Osteoblast (primary cell): ENCODE measurements around the gene CAMK2B. TPM values are rescaled to one million over a fixed set of nuclear protein-coding genes. Genes with fewer than 3 reads are reported as not detected.

Experiments used
- DNase-seq: peaks from one replicate; pipeline ENCODE4 v3.0.0; 2011; ENCODE audit warnings: low spot score, mixed read lengths; ENCODE audit not compliant: insufficient read length; ENCODE audit errors: missing footprints
- H2AFZ ChIP-seq: 2 replicates; pipeline ENCODE4 v1.6.0; 2011; ENCODE audit warnings: mild to moderate bottlenecking, low read length
- H3K27ac ChIP-seq: 2 replicates; pipeline ENCODE4 v1.5.1; 2011; ENCODE audit warnings: mild to moderate bottlenecking, low read depth, low read length, moderate library complexity
- H3K27me3 ChIP-seq: 2 replicates; pipeline ENCODE4 v1.6.0; 2012; ENCODE audit warnings: mild to moderate bottlenecking, control low read depth, inconsistent platforms, low read length, moderate library complexity; ENCODE audit not compliant: insufficient read depth
- H3K36me3 ChIP-seq: 2 replicates; pipeline ENCODE4 v1.5.1; 2011; ENCODE audit warnings: mild to moderate bottlenecking, low read length, control low read depth, moderate library complexity; ENCODE audit not compliant: insufficient read depth
- H3K4me1 ChIP-seq: 2 replicates; pipeline ENCODE4 v1.5.1; 2011; ENCODE audit warnings: mild to moderate bottlenecking, low read length, control low read depth, moderate library complexity; ENCODE audit not compliant: insufficient read depth
- H3K4me2 ChIP-seq: 2 replicates; pipeline ENCODE4 v1.6.0; 2011; ENCODE audit warnings: mild to moderate bottlenecking, low read length; ENCODE audit not compliant: insufficient read depth
- H3K4me3 ChIP-seq: fragments of 200-600 bp; sonication (generic); 3 replicates; pipeline ENCODE4 v1.5.1; 2012; ENCODE audit warnings: mild to moderate bottlenecking, low read length, inconsistent platforms; ENCODE audit not compliant: insufficient read depth
- H3K79me2 ChIP-seq: 2 replicates; pipeline ENCODE4 v1.6.0; 2012; ENCODE audit warnings: mild to moderate bottlenecking, low read length, control low read depth, inconsistent platforms; ENCODE audit not compliant: insufficient read depth
- H3K9me3 ChIP-seq: 2 replicates; pipeline ENCODE4 v1.5.1; 2011; ENCODE audit warnings: low read depth, low read length, control low read depth
- H4K20me1 ChIP-seq: 2 replicates; pipeline ENCODE4 v1.6.0; 2012; ENCODE audit warnings: mild to moderate bottlenecking, low read length, control low read depth; ENCODE audit not compliant: insufficient read depth
- total RNA-seq: library from RNA; depleted of rRNA; stranded (reverse); fragments of >200 nt; gene quantifications from 2 replicates; pipeline ENCODE4 v1.2.3, GENCODE V29; 2012
- TF ChIP-seq, protein P1 (sequence below): IDR thresholded peaks from 2 replicates; pipeline ENCODE4 v1.5.1; 2011; ENCODE audit warnings: mild to moderate bottlenecking, low read depth, low read length, moderate library complexity; ENCODE audit errors: extremely low read depth

CAMK2B gene
- total RNA-seq, 1 donor = not detected

DNA sequence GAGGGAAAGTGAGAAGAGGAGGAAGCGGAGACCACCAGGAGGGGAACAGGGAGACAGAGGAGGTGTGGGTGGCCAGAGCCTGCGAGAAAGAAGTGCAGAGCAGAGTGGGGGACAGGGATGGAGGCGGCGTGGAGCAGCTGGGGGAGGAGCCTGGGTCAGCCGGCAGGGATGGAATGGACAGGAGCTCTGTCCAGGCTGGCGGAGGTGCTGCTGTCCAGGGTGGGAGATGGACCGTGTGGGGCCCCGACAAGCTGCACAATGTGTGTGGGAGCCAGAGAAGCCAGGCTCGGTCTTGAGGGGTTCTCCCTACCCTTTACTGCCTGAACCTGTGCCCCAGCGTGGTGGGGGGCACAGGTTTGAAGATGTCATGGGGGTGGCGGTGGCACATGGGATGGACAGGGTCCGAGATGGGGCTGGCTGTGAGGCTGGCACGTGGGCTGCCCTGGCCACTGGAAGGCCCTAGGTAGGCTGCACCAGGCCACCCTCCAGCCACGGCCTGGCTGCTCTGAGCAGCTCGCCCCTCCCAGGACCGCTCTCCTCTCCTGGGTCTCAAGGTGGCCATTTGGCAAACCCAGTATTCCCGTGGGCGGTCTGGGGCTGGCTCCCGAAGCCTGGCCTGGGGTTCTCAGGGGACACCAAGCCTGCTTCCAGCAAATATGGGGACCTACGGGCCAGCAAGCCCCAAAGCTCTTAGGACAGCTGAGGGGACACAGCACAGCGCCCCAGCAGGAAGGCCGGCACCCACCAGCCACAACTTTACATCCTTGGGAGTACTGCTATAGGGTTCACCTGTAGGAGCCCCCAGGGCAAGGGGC is 92.3 kb downstream of the CAMK2B start:
- DNase-seq = peak; percentile 88
- no peaks in the 10 kb centered on the region for H3K4me1 ChIP-seq
- no peaks in the 10 kb centered on the region for H3K9me3 ChIP-seq
- no peak overlapping the region for H3K4me3 ChIP-seq
- TF ChIP-seq, protein P1, sequence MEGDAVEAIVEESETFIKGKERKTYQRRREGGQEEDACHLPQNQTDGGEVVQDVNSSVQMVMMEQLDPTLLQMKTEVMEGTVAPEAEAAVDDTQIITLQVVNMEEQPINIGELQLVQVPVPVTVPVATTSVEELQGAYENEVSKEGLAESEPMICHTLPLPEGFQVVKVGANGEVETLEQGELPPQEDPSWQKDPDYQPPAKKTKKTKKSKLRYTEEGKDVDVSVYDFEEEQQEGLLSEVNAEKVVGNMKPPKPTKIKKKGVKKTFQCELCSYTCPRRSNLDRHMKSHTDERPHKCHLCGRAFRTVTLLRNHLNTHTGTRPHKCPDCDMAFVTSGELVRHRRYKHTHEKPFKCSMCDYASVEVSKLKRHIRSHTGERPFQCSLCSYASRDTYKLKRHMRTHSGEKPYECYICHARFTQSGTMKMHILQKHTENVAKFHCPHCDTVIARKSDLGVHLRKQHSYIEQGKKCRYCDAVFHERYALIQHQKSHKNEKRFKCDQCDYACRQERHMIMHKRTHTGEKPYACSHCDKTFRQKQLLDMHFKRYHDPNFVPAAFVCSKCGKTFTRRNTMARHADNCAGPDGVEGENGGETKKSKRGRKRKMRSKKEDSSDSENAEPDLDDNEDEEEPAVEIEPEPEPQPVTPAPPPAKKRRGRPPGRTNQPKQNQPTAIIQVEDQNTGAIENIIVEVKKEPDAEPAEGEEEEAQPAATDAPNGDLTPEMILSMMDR = no peak
- no peak overlapping the region for H2AFZ ChIP-seq
- no peaks in the 10 kb centered on the region for H4K20me1 ChIP-seq
- no peak overlapping the region for H3K27ac ChIP-seq
- no peaks in the 10 kb centered on the region for H3K79me2 ChIP-seq
- no peaks in the 10 kb centered on the region for H3K27me3 ChIP-seq
- no peak overlapping the region for H3K4me2 ChIP-seq
- no peaks in the 10 kb centered on the region for H3K36me3 ChIP-seq

DNA sequence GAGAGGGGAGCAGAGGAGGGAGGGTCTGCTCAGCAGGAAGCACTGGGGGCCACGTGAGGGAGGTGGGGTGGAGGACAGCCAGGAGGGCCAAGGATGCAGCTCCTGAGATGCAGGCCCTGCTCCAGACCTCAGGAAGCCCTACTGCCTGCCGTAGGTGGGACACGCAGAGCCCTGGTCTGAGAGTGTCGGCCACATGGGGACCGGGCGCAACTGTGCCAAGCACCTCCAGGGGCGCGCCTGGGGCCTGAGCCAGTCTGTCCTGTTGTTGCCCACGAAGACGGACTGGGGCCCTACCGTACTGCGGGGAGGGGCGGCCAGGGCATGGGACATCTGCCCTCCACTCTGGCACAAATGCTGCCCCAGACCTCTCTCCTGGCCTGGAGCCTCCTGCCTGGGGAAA is 93.0 kb downstream of the CAMK2B start:
- no peaks in the 10 kb centered on the region for H3K27me3 ChIP-seq
- TF ChIP-seq, protein P1 = no peak
- H3K4me3 ChIP-seq = no peak overlapping the region
- no peak overlapping the region for H3K27ac ChIP-seq
- H3K4me2 ChIP-seq = no peak overlapping the region
- no peaks in the 10 kb centered on the region for H3K4me1 ChIP-seq
- no peaks in the 10 kb centered on the region for H4K20me1 ChIP-seq
- H2AFZ ChIP-seq = no peak overlapping the region
- DNase-seq = no peak
- H3K36me3 ChIP-seq = no peaks in the 10 kb centered on the region
- no peaks in the 10 kb centered on the region for H3K9me3 ChIP-seq
- H3K79me2 ChIP-seq = no peaks in the 10 kb centered on the region

DNA sequence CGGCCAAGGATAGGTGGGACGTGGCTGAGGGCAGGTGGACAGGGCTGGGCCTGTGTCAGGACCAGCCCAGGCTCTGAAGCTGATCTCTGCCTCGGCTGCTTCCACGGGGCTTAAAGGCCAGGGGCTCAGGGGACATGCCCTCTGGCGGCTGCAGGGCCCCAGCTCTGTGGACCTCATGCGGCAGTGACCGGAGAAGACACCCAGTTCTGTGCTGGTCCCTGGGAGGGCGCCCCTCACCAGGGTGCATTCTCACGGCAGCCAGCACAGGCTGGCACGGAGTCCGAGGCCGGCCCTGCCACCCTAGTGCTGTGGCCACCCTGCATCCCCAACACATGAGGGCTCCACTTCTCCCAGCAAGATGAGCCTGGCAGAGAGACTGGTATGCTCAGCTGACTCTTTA is 94.3 kb downstream of the CAMK2B start:
- peaks cover 1% of the 10 kb centered on the region for H3K27me3 ChIP-seq
- H3K4me3 ChIP-seq = no peak overlapping the region
- no peaks in the 10 kb centered on the region for H4K20me1 ChIP-seq
- TF ChIP-seq, protein P1 = no peak
- no peak overlapping the region for H2AFZ ChIP-seq
- H3K4me2 ChIP-seq = no peak overlapping the region
- H3K9me3 ChIP-seq = no peaks in the 10 kb centered on the region
- H3K4me1 ChIP-seq = no peaks in the 10 kb centered on the region
- no peak for DNase-seq
- no peak overlapping the region for H3K27ac ChIP-seq
- no peaks in the 10 kb centered on the region for H3K79me2 ChIP-seq
- H3K36me3 ChIP-seq = no peaks in the 10 kb centered on the region

DNA sequence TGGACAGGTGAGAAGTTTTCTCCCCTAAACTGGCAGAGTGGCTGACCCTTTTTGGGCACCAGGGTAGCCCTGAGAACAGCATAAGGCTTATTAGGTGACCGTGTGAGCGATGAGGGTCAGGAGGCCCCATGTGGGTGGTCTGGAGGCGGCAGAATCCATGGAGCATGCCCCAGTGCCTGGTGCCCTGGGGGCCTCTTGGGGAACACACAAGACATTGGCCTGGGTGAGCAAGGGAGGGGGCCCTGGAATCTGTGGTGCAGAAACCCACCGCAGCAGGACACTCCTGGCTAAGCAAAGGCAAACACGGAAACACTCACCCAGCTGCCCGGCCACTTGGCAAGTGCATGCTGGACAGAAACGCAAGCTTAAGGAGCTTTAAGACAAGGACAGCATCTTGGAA is 95.1 kb downstream of the CAMK2B start:
- H3K4me3 ChIP-seq = no peak overlapping the region
- no peak overlapping the region for H3K4me2 ChIP-seq
- H4K20me1 ChIP-seq = no peaks in the 10 kb centered on the region
- peaks cover 7% of the 10 kb centered on the region for H3K27me3 ChIP-seq
- no peak overlapping the region for H3K27ac ChIP-seq
- TF ChIP-seq, protein P1 = no peak
- no peaks in the 10 kb centered on the region for H3K4me1 ChIP-seq
- no peak overlapping the region for H2AFZ ChIP-seq
- H3K79me2 ChIP-seq = no peaks in the 10 kb centered on the region
- no peak for DNase-seq
- no peaks in the 10 kb centered on the region for H3K9me3 ChIP-seq
- no peaks in the 10 kb centered on the region for H3K36me3 ChIP-seq
